ENCODE results near the gene TXNRD1.
"Not testable (repeated sequence)": the region's sequence is repeated elsewhere in the genome, so short reads cannot be mapped to it uniquely, and the experiment has no call there.

TXNRD1 gene

DNA sequence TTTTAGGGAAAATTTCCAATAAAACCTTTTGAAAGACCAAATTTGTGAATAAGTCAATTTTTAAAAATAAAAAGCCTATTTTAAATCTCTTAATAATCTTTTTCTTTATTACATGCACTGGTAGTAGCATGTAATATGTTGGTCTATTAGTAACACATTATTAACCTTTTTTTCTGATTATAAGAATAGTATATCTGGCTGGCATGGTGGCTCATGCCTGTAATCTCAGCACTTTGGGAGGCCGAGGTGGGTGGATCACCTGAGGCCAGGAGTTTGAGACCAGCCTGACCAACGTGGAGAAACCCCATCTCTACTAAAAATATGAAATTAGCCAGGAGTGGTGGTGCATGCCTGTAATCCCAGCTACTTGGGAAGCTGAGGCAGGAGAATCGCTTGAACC lies 116.7 kb downstream of the TXNRD1 start:
- not testable (repeated sequence) for DNase-seq

- DNase-seq = no peak
Measured at GRCh38 chr12:104333692-104334255, 118.2 kb downstream of the TXNRD1 start.

GRCh38 chr12:104334581-104334980 lies 119.0 kb downstream of the TXNRD1 start:
- DNase-seq = no peak

DNA sequence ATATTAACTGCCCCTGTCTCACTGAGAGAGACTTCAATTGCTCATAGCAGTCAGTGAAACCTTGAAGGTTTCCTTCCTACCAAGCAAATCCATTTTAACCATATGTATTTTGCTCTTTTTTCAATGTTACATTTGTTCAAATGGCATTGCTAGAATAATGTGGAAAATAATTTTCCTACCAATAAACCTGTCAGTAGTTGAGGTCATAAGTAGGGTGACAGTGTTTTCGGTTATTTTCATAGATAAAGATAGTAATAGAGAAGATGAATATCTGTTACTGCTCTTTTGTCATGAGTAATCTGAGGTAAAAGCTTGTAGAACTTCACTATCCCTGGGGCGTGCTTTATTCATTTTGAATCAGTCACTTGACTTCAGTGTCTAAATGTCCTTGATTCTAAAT lies 120.5 kb downstream of the TXNRD1 start:
- DNase-seq = no peak

- no peak for DNase-seq
Measured at GRCh38 chr12:104337030-104337558, 121.5 kb downstream of the TXNRD1 start.

GRCh38 chr12:104339663-104340062 lies 124.1 kb downstream of the TXNRD1 start:
- DNase-seq = no peak

DNA sequence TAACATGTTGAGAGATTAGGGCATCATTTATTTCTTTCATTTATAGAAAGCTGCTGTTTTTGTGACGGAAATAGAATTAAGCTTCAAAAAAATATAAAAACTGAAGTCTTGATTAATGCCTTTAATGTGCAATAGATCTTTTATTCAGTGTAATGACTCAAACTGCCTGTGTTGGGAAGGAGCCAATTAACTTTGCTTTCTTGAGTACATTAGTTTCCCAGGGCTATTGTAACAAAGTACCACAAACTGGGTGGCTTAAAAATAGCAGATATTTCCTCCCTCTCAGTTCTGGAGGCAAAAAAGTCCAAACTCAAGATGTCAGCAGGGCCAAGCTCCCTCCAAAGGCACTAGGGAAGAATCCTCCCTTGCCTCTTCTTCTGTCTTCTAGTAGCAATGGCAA lies 124.6 kb downstream of the TXNRD1 start:
- no peak for DNase-seq

DNA sequence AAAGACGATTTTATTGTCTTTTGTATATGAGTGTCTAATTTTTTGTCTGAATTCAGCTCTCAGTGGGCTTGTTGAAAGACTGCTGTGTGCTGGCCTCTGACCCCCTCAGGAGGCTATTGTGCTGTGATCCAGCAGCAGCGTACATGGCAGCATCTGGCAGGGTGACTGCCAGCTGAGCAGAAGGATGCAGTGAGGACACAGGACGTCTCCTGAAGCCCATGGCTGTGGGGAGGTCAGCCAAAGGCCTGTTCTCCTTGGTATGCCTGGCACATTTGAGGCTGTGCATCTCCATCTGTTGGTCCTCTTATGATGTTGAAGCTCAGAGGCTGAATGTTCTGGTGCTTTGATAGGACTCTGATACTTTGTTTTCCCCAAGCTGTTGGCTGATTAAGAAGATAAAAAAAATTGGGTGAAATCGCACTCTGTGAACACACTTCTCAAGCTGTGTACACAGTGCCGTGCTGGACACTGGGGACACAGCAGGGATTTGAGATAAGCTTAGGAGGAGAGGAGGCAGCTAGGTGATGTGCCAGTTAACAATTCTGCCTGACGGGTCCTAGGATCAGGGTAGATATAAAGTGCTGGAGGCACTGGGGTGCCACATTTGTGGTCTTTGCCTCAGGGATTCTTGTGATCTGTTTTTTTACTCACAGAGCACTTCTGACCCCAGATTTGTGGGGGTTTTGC lies 125.5 kb downstream of the TXNRD1 start:
- DNase-seq = no peak

GRCh38 chr12:104342147-104342546 lies 126.6 kb downstream of the TXNRD1 start:
- no peak for DNase-seq

DNA sequence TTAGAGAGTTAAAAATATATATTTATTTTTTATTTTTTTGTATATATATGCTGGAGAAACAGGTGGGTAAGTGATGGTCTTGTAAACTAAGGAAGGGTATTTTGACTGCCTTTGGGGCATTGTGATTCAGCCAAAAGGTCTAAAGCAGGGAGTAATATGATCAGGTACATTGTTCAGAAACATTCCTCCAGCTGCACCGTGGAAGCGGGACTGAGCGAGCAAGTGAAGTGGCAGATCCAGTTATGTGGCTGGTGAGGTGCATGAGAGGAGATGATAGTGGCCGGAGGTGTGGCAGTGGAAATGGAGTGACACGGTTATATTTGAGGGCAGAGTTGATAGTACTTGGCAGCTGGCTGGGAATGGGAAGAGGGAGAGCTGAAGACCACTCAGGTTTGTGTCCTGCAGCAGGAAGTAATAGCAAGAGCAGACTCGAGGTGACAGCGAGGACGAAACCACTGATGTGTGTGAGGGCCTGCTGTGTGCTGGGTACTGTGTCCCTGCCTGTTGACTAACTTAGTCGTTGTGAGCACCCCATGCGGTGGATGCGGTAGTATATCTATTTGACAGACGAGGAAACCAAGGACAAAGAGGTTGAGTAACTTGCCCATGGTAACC lies 127.2 kb downstream of the TXNRD1 start:
- DNase-seq = no peak

GRCh38 chr12:104344682-104345081 lies 129.1 kb downstream of the TXNRD1 start:
- DNase-seq = no peak

- no peak for DNase-seq
Measured at GRCh38 chr12:104345234-104346066, 129.9 kb downstream of the TXNRD1 start.

- no peak for DNase-seq
Measured at GRCh38 chr12:104347374-104348075, 131.9 kb downstream of the TXNRD1 start.

DNA sequence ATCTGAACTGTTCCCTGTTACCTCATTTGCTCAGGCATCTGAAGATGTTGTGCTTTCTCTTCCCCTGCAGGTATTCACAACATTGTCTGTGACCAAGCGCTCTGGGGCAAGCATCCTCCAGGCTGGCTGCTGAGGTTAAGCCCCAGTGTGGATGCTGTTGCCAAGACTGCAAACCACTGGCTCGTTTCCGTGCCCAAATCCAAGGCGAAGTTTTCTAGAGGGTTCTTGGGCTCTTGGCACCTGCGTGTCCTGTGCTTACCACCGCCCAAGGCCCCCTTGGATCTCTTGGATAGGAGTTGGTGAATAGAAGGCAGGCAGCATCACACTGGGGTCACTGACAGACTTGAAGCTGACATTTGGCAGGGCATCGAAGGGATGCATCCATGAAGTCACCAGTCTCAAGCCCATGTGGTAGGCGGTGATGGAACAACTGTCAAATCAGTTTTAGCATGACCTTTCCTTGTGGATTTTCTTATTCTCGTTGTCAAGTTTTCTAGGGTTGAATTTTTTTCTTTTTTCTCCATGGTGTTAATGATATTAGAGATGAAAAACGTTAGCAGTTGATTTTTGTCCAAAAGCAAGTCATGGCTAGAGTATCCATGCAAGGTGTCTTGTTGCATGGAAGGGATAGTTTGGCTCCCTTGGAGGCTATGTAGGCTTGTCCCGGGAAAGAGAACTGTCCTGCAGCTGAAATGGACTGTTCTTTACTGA lies 132.9 kb downstream of the TXNRD1 start:
- no peak for DNase-seq

- DNase-seq = no peak
Measured at GRCh38 chr12:104348994-104349494, 133.5 kb downstream of the TXNRD1 start.

GRCh38 chr12:104350211-104351056 lies 134.9 kb downstream of the TXNRD1 start:
- no peak for DNase-seq

DNA sequence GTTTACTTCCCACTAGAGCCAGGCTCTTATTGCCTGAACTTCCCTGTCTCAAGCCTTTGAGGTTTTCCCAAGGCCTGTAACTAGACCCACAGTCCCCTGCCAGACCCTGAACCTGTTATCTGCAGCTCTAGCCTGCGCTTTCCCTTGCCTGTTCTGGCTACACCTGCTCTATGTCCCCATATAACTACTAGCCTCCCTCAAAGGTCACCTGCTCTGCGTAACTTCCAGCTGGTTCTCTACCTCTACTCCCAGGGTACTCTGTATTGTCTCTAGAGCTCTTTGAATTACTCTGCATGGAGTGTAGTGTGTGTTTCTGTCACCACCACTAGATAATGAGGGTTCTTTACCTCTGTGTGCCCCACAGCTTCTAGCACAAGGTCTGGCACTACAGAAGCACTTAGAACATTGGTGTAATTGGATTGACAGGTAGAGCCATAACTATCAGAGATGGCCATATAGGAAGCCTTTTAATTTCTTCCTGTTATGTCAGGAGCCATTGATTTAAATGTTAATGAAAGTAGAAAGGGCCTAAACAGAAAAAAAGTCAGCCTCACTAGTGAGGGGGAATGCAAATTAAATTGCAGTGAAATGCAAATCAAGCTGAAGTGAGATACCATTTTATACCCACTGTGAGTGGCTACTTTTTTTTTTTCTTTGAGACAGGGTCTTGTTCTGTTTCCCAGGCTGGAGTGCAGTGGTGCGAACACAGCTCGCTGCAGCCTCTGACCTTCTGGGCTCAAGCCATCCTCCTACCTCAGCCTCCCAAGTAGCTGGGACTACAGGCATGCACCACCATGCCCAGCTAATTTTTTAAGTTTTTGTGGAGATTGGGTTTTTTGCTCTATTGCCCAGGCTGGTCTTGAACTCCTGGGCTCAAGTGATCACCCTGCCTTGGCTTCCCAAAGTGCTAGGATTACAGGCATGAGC lies 135.7 kb downstream of the TXNRD1 start:
- DNase-seq = no peak

DNA sequence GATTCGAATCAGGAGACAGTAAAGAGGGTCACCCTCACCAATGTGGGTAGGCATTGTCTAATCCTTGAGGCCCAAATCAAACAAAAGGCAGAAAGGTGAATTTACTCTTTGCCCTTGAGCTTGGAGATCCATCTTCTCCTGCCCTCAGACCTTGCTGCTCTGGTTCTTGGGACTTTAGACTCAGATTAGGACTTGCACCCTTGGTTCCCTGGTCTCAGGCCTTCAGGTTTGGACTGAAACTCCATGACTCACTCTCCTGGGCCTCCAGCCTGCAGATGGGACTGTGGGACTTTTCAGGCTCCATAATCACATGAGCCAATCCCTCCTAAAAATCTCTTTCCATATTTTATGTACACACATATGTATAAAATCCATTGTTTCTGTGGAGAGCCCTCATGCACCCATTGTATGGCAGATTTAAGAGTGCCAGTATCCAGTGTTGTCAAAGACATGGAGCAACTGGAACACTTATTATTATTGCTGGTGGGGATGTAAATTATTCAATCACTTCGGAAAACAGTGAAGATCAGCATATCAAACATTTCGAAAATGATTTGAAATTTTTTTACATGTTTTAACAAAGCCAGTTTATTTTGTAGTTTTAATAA lies 136.6 kb downstream of the TXNRD1 start:
- DNase-seq = no peak

All from GF-D8 (cell line).